Daoy (cell line): Measurements from ENCODE around the gene LRSAM1. TPM values are rescaled to one million over a fixed set of nuclear protein-coding genes. Genes with fewer than 3 reads are reported as not detected.

Experiments used
- DNase-seq: peaks from one replicate; pipeline ENCODE4 v3.0.0-alpha.2; 2015; ENCODE audit warnings: low read depth
- total RNA-seq: library from RNA; depleted of rRNA; stranded (reverse); fragments of >200 nt; shearing (Covaris generic); gene quantifications from 2 replicates; pipeline ENCODE4 v1.2.3, GENCODE V29; 2014

Gene LRSAM1
- total RNA-seq, 1 experiment from 2014 or later = 13.5 TPM

GRCh38 chr9:127516835-127517607 is 65.7 kb downstream of the LRSAM1 start:
- no peak for DNase-seq

GRCh38 chr9:127517620-127518019 is 66.3 kb downstream of the LRSAM1 start:
- DNase-seq = no peak

GRCh38 chr9:127518091-127518856 is 67.0 kb downstream of the LRSAM1 start:
- DNase-seq = no peak

- peak; percentile 100 for DNase-seq
Observed at GRCh38 chr9:127519301-127520166, 68.2 kb downstream of the LRSAM1 start.

GRCh38 chr9:127520941-127521918 is 69.9 kb downstream of the LRSAM1 start:
- peak; percentile 95 for DNase-seq

GRCh38 chr9:127521919-127522304 is 70.6 kb downstream of the LRSAM1 start:
- no peak for DNase-seq

- DNase-seq = peak; percentile 65
Observed at GRCh38 chr9:127522727-127523126, 71.4 kb downstream of the LRSAM1 start.

- no peak for DNase-seq
Observed at GRCh38 chr9:127523312-127523851, 72.1 kb downstream of the LRSAM1 start.

- no peak for DNase-seq
Observed at GRCh38 chr9:127524373-127524772, 73.1 kb downstream of the LRSAM1 start.

- no peak for DNase-seq
Observed at GRCh38 chr9:127525401-127526188, 74.3 kb downstream of the LRSAM1 start.

- DNase-seq = no peak
Observed at GRCh38 chr9:127526655-127527559, 75.6 kb downstream of the LRSAM1 start.

- no peak for DNase-seq
Observed at GRCh38 chr9:127527560-127528268, 76.4 kb downstream of the LRSAM1 start.

GRCh38 chr9:127528422-127529251 is 77.3 kb downstream of the LRSAM1 start:
- no peak for DNase-seq

- no peak for DNase-seq
Observed at GRCh38 chr9:127529671-127530070, 78.4 kb downstream of the LRSAM1 start.

- no peak for DNase-seq
Observed at GRCh38 chr9:127530206-127530941, 79.1 kb downstream of the LRSAM1 start.

- DNase-seq = no peak
Observed at GRCh38 chr9:127531676-127532075, 80.4 kb downstream of the LRSAM1 start.
